Stimulated activated CD4-positive, alpha-beta T cell treated with anti-CD3 and anti-CD28 coated beads, Interleukin-1b, Interleukin-23, amount 100 ng/mL, for 48 hours (primary cell): ENCODE data around the gene AKR1C8.

Experiments
- DNase-seq: peaks from one replicate; pipeline ENCODE4 v3.0.0-alpha.2; 2020

AKR1C8 gene

GRCh38 chr10:5107860-5108526, 77.0 kb downstream of the AKR1C8 start:
- DNase-seq, result no peak

GRCh38 chr10:5106553-5106952, 78.4 kb downstream of the AKR1C8 start:
- no peak for DNase-seq

- no peak for DNase-seq
Observed at GRCh38 chr10:5105626-5106025, 79.3 kb downstream of the AKR1C8 start.
